Aorta (tissue), 5 donors: ENCODE measurements around the gene TMEM266. TPM values are rescaled to one million over a fixed set of nuclear protein-coding genes. Genes with fewer than 3 reads are reported as not detected.

ENCODE experiments used
- ATAC-seq: fragments of 200-7000 bp; cut with Tn5 transposase; one replicate; pipeline ENCODE4 v1.9.1; 2022; ENCODE audit warnings: moderate library complexity; ENCODE audit not compliant: low FRiP score
- DNase-seq, 2 donors: peaks; one replicate each; pipeline ENCODE4 v3.0.0-alpha.2; 2020
- H3K27ac ChIP-seq, 2 donors: one replicate each; pipeline ENCODE4 v1.5.1; 2013; ENCODE audit warnings: low read length in 2 of 2, mild to moderate bottlenecking in 2 of 2, moderate library complexity in 2 of 2, control low read depth in 1 of 2, inconsistent platforms in 1 of 2, low read depth in 1 of 2
- H3K27me3 ChIP-seq, 2 donors: one replicate each; pipeline ENCODE4 v1.6.1; 2013; ENCODE audit warnings: control low read depth in 1 of 2, low read length in 1 of 2, mild to moderate bottlenecking in 1 of 2, moderate library complexity in 1 of 2; ENCODE audit not compliant: insufficient read depth in 2 of 2, control insufficient read depth in 1 of 2
- H3K36me3 ChIP-seq, 2 donors: one replicate each; pipeline ENCODE4 v1.6.1; 2013; ENCODE audit warnings: control low read depth in 1 of 2, low read length in 1 of 2, mild to moderate bottlenecking in 1 of 2; ENCODE audit not compliant: insufficient read depth in 2 of 2, control insufficient read depth in 1 of 2
- H3K4me1 ChIP-seq, 2 donors: one replicate each; pipeline ENCODE4 v1.6.1; 2013; ENCODE audit warnings: low read length in 2 of 2, control low read depth in 1 of 2, mild to moderate bottlenecking in 1 of 2, moderate library complexity in 1 of 2; ENCODE audit not compliant: insufficient read depth in 2 of 2, control insufficient read depth in 1 of 2
- H3K4me3 ChIP-seq, 2 donors: one replicate each; pipeline ENCODE4 v1.5.1; 2013; ENCODE audit warnings: low read length in 2 of 2, control low read depth in 1 of 2, mild to moderate bottlenecking in 1 of 2
- H3K9me3 ChIP-seq: one replicate; pipeline ENCODE4 v1.6.1; 2013; ENCODE audit warnings: mild to moderate bottlenecking, low read length; ENCODE audit not compliant: control insufficient read depth
- WGBS, 2 donors: extraction: QIAGEN DNeasy Blood & Tissue Kit; methylation state at CpG; one replicate each; pipeline ENCODE4 v1.1.7; 2013; 5-methylcytosine and 5-hydroxymethylcytosine counted together
- intact Hi-C, 2 donors: fragments of 100-400 bp; cut with DNase I; formaldehyde crosslinking; loops; one replicate each; pipeline versions ENCODE4 v1.14.2 to v1.15.0; 2022
- polyA plus RNA-seq, 2 donors: library from polyadenylated mRNA; stranded (reverse); fragments of 200-250 nt; gene quantifications; one replicate each; pipeline ENCODE4 v1.2.3, GENCODE V29; 2013
- total RNA-seq, 2 donors: library from RNA; stranded (reverse); fragmentation: NEBNext Ultra II Directional; extraction: Animal tissue kit (Norgen Biotek cat#: 25700); gene quantifications; one replicate each; pipeline ENCODE4 v1.2.1, GENCODE V29; 2021
- donor health status: healthy with polysubstance abuse.
- donor health status: Bipolar disorder and iron deficiency.
- donor health status: DM: no; HTN: no; CAD: no.
- donor health status: DM: no; HTN: no; CAD: no.
- donor health status: DM: yes; HTN: yes; CAD: no.

Gene TMEM266
- total and polyA plus RNA-seq, 4 donors, result 0.26 TPM; not detected in 3

DNA sequence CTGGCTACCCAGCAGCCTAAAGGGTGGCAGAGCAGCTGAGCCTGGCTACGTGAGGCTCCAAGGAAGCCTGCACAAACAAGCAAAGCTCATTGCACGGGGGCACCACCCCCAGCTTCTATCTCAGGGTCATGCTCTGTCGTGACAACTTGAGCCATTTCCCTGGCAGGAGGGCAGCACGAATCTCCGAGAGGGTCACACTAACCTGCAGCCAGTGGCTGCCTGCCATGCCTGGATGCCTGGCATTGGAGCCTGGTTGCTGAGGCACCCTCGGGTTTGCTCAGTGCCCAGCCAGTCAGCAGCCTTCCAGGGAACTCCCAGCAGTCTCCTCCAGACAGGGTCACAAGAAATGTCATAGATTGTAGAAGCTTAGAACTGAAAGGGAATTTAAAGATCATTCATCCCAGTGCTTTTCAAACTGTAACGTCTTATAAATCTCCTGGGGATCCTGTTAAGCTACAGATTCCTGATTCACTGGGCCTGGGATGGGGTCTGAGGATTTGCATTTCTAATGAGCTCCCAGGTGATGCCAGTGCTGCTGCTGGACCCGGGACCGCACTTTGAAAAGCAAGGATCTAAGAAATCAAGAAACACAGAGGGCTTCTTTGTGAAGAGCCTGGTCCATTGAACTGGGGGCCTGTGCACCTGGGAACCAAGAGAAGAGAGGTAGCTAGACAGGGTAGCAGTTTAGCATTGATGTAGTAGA, 48.4 kb downstream of the TMEM266 start:
- H3K27ac ChIP-seq, result no peak overlapping the region
- intact Hi-C loops, result no loop called here
- no peak overlapping the region for H3K4me3 ChIP-seq
- H3K27me3 ChIP-seq, result no peaks in the 10 kb centered on the region
- H3K9me3 ChIP-seq, result no peaks in the 10 kb centered on the region
- H3K36me3 ChIP-seq, result no peaks in the 10 kb centered on the region
- no peak for ATAC-seq
- WGBS, 2 donors, result 17 to 18% methylated on average over 9 of the region's 9 CpGs
- H3K4me1 ChIP-seq, result no peaks in the 10 kb centered on the region
- DNase-seq, result no peak

DNA sequence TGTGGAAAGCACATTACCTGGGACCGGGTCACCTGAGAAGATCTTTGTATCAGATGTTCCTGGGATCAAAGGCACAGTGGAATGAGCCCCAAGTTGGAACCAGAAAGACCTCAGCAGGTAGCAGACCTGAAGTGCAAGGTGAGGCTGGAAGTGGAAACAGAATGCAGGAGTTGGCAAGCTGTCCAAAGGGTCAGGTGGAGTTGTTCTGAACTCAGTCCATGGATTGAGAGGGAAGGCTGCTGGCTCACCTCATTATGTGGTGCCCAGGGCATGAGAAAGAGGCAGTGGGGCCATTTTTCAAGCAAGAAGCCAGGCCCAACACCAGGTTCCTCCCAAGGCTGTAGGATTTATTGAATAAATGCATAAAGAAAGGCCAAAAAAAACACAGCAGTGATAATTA, 49.3 kb downstream of the TMEM266 start:
- Histone ChIP-seq H3K36me3 (no peaks in the 10 kb centered on the region), H3K4me3 (no peak overlapping the region), H3K9me3 (no peaks in the 10 kb centered on the region), H3K27ac (no peak overlapping the region), H3K4me1 (no peaks in the 10 kb centered on the region), H3K27me3 (peaks cover 0 to under 1% of the 10 kb centered on the region in 2 donors)
- DNase-seq (no peak), ATAC-seq (no peak)
- 89 to 91% methylated on average over 1 of the region's 1 CpG for WGBS, 2 donors
- intact Hi-C loops, result no loop called here

DNA sequence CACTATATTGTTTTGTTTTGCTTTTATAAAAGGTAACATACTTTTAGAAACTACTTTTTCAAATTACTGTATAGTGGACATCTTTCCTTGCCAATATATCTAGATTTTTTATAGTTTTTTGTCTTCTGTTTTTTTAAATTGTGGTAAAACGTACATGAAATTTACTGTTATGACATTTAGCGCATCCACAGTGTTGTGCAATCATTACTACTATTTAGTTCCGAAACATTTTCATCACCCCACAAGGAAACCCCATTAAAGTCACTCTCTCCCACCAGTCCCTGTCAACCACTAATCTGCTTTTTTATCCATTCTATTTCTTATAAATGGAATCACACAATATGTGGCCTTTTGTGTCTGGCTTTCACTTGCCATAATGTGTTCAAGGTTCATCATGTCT, 54.8 kb downstream of the TMEM266 start:
- H3K4me1 ChIP-seq, result no peaks in the 10 kb centered on the region
- intact Hi-C loops, result no loop called here
- ATAC-seq, result no peak
- H3K27ac ChIP-seq, result no peak overlapping the region
- no peaks in the 10 kb centered on the region for H3K9me3 ChIP-seq
- peaks cover 0 to 2% of the 10 kb centered on the region in 2 donors for H3K27me3 ChIP-seq
- 79% methylated on average over 3 of the region's 3 CpGs for WGBS, 2 donors
- no peak for DNase-seq
- no peak overlapping the region for H3K4me3 ChIP-seq
- H3K36me3 ChIP-seq, result no peaks in the 10 kb centered on the region

DNA sequence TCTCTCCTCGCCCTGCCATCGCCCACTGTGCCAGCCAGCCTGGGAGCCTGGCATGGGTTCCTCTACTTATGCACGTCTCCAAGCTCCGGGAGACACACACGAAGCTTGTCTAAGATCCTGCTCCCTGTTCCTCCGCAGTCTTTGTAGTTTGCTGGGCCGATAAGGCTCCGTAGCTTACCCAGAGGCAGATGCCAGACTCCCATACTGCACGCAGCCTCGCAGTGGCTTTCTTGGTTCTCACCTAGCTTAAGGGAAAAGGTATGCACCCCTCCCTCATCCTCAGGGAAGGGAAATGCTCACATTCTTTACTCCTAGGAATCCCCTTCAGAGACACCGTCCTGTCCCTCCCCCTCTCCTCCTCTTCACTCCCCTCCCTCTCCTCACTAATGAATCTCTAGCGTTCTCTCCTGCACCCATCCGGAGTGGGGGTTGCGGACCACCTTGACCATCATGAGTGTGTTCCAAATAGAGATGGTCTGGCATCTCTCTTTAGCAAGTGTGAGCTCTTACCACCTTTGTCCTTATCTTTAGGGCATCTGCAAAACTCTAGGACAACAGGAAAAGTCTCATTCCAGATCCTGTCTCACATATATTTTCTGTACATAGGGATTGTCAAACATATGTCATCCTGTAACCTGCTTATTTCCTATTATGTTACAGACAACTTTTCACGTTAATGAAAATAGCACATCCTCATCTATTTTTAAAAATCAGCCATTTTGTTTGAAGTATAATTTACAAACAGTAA, 56.5 kb downstream of the TMEM266 start:
- intact Hi-C loops, result no loop called here
- no peak overlapping the region for H3K27ac ChIP-seq
- H3K9me3 ChIP-seq, result no peaks in the 10 kb centered on the region
- peaks cover 0 to 2% of the 10 kb centered on the region in 2 donors for H3K27me3 ChIP-seq
- no peak for ATAC-seq
- H3K4me1 ChIP-seq, result no peaks in the 10 kb centered on the region
- no peak for DNase-seq
- 37% methylated on average over 15 of the region's 15 CpGs for WGBS, 2 donors
- H3K4me3 ChIP-seq, result no peak overlapping the region
- no peaks in the 10 kb centered on the region for H3K36me3 ChIP-seq

DNA sequence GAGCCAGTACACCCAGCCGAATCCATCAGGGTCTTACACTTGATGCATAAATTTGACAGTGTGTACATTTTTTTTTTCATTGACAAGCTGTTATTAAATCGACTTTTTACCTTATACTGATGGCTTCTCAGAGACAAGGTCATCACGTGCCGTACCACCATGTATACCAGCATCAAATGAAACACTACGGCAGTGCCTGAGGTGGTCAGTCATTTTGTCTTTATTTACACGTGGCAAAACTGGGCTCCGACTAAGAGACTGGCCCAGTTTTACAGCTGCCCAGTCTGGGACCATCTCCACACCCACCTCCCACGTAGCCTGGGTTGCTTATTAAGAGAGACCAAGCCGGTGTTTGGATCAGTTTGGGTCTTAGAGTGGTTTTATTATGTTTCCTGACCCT, 57.4 kb downstream of the TMEM266 start:
- Histone ChIP-seq H3K9me3 (no peaks in the 10 kb centered on the region), H3K27ac (no peak overlapping the region), H3K36me3 (no peaks in the 10 kb centered on the region), H3K27me3 (peaks cover 0 to 2% of the 10 kb centered on the region in 2 donors), H3K4me1 (no peaks in the 10 kb centered on the region), H3K4me3 (no peak overlapping the region)
- 85 to 89% methylated on average over 9 of the region's 9 CpGs for WGBS, 2 donors
- intact Hi-C loops, result no loop called here
- DNase-seq, result no peak
- no peak for ATAC-seq

DNA sequence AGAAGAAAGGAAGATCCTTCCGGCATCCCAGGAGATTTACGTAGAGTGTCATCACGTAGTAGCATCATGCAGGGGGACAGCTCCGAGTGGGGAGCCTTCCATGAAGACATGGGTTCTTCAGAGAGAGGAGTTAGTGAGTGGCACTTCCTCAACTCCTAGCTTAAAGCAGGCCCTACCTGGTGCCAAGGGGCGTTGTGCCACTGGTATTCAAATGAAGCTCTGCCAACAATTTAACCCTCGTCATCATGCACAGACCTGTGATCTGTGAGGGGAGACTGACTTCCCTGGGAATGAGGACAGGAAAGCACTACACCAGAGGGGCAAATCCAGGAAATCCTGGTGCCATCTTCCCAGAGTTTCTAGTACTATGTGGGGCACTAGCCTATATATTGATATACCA, 59.0 kb downstream of the TMEM266 start:
- peaks cover 0 to 2% of the 10 kb centered on the region in 2 donors for H3K27me3 ChIP-seq
- H3K4me3 ChIP-seq, result no peak overlapping the region
- WGBS, 2 donors, result 76 to 82% methylated on average over 6 of the region's 6 CpGs

DNA sequence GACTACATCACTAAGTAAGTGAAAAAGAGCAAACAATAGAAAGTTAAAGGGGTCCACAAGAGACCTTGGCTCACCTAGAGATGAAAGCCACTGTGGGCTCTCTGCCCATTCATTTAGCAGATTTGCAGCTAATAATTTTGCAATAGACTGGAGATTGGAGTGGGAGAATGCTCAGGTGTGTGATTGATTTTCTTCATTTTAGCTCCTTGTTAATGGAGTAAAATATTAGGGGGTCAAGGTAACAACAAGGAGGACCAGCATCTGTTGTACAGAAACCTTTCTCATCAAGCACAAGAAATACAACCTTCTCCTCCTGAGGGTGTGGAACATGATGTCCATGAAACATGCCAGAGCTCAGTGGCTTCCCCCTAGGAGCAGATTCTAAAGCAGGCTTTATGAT, 63.2 kb downstream of the TMEM266 start:
- ATAC-seq (no peak), DNase-seq (no peak)
- Histone ChIP-seq H3K9me3 (peaks cover 1% of the 10 kb centered on the region), H3K36me3 (no peaks in the 10 kb centered on the region), H3K4me1 (no peaks in the 10 kb centered on the region), H3K4me3 (no peak overlapping the region), H3K27me3 (no peaks in the 10 kb centered on the region), H3K27ac (no peak overlapping the region)
- intact Hi-C loops, result no loop called here

More for the DNA sequence above, 59.0 kb downstream of the TMEM266 start:
- Histone ChIP-seq H3K36me3 (no peaks in the 10 kb centered on the region), H3K27ac (no peak overlapping the region), H3K4me1 (no peaks in the 10 kb centered on the region), H3K9me3 (no peaks in the 10 kb centered on the region)
- no peak for DNase-seq
- no peak for ATAC-seq
- intact Hi-C loops, result no loop called here

DNA sequence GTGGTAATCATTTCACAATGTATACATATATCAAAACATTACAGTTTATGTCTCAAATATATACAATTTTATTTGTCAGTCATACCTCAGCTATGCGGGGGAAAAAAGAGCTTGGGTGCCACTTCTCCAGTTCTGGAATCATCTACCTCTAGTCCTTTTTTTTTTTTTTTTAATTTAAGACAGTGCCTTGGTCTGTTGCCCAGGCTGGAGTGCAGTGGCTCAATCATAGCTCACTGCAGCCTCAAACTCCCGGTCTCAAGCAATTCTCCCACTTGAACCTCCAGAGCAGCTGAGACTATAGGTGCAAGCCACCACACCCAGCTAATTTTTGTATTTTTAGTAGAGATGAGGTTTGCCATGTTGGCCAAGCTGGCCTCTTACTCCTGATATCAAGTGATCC, 67.4 kb downstream of the TMEM266 start:
- intact Hi-C loops, result no loop called here
- no peak for ATAC-seq
- H3K9me3 ChIP-seq, result peaks cover 1% of the 10 kb centered on the region
- WGBS, 2 donors, result 63 to 71% methylated on average over 2 of the region's 2 CpGs
- DNase-seq, result no peak
- no peaks in the 10 kb centered on the region for H3K4me1 ChIP-seq
- H3K27ac ChIP-seq, result no peak overlapping the region
- peaks cover 0 to 2% of the 10 kb centered on the region in 2 donors for H3K27me3 ChIP-seq
- H3K4me3 ChIP-seq, result no peak overlapping the region
- no peaks in the 10 kb centered on the region for H3K36me3 ChIP-seq

DNA sequence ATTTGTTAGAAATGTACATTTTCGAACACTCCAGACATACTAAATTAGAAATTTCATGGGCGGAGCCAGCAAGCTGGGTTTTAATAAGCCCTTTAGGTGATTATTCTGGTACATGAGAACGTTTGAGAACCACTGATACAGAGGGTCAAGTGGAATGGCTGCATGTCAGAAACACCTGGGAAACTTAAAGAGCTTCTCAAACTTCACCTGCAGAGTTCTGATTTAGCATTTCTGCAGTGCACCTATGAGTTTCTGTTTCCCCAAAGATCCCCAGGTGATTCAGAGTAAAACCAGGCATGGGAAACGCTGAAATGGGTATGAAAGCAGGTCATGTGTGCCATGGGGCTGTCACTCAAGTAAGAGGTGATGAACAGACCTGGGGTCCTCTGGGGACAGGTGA, 68.1 kb downstream of the TMEM266 start:
- Histone ChIP-seq H3K27ac (no peak overlapping the region), H3K4me3 (no peak overlapping the region), H3K36me3 (no peaks in the 10 kb centered on the region), H3K27me3 (peaks cover 0 to 2% of the 10 kb centered on the region in 2 donors), H3K4me1 (no peaks in the 10 kb centered on the region), H3K9me3 (peaks cover 1% of the 10 kb centered on the region)
- intact Hi-C loops, result no loop called here
- no peak for ATAC-seq
- DNase-seq, result no peak
- WGBS, 2 donors, result 47 to 55% methylated on average over 4 of the region's 4 CpGs
